ENCODE results near the gene LMNTD2. TPM values are rescaled to one million over a fixed set of nuclear protein-coding genes. Genes with fewer than 3 reads are reported as not detected.

LMNTD2 gene
- total and polyA plus RNA-seq, 2 of the 13 experiments (the other 11 are each of a cell fraction or from before 2014, with no cell fraction given): 1.1 to 3.1 TPM

- TF ChIP-seq HNF1A (IDR thresholded peaks at IDR 0.05; ENCODE audit: low read depth): no peak
- 0 out of 2 replicates have a peak, but pooled peaks have one; percentile 34 for TF ChIP-seq HNF1A (CRISPR knock-in tag; IDR thresholded peaks at IDR 0.05; ENCODE audit: borderline replicate concordance)
- TF ChIP-seq ZNF691 (CRISPR knock-in tag; IDR thresholded peaks at IDR 0.05; ENCODE audit: borderline replicate concordance, low read depth): peak; percentile 28; the same call in 1 of the 2 replicates
- peak; percentile 66; the same call in 1 of the 2 replicates for TF ChIP-seq ZNF232 (CRISPR knock-in tag; IDR thresholded peaks at IDR 0.05; ENCODE audit: borderline replicate concordance)
- TF ChIP-seq POLR2AphosphoS5 (IDR thresholded peaks at IDR 0.05; ENCODE audit: low read depth, low read length): peak; percentile 16; the same call in 1 of the 2 replicates
- peak; percentile 39; the same call in 1 of the 2 replicates for TF ChIP-seq ZNF335 (CRISPR knock-in tag; IDR thresholded peaks at IDR 0.05)
- 0 out of 2 replicates have a peak, but pooled peaks have one; percentile 17 for TF ChIP-seq ZSCAN31 (CRISPR knock-in tag; IDR thresholded peaks at IDR 0.05; ENCODE audit: low read depth)
- TF ChIP-seq RARA (CRISPR knock-in tag; IDR thresholded peaks at IDR 0.05): peak; percentile 58
- TF ChIP-seq HES4 (CRISPR knock-in tag; IDR thresholded peaks at IDR 0.05; ENCODE audit: borderline replicate concordance): 0 out of 2 replicates have a peak, but pooled peaks have one; percentile 16
- peak; percentile 28; the same call in 1 of the 2 replicates for TF ChIP-seq MIER3 (CRISPR knock-in tag; IDR thresholded peaks at IDR 0.05; ENCODE audit: borderline replicate concordance)
- TF ChIP-seq GZF1 (CRISPR knock-in tag; IDR thresholded peaks at IDR 0.05): peak; percentile 57; the same call in 1 of the 2 replicates
- TF ChIP-seq BCL3 (CRISPR knock-in tag; IDR thresholded peaks at IDR 0.05): no peak
- peak; percentile 17; the same call in 1 of the 2 replicates for TF ChIP-seq ARID4A (CRISPR knock-in tag; IDR thresholded peaks at IDR 0.05; ENCODE audit: borderline replicate concordance)
- peak; percentile 24; the same call in 1 of the 2 replicates for TF ChIP-seq TFDP2 (CRISPR knock-in tag; IDR thresholded peaks at IDR 0.05)
Measured at GRCh38 chr11:569158-569885, 8.8 kb upstream of the LMNTD2 start (continued).

All from HepG2 (cell line).